Subcutaneous abdominal adipose tissue (tissue), 5 donors: ENCODE data around the gene CIDEA.
A peak's percentile ranks its signal among the peaks of the same experiment; 100 is the strongest.
"Not testable (repeated sequence)": the region's sequence is repeated elsewhere in the genome, so short reads cannot be mapped to it uniquely, and the experiment has no call there.

Source experiments
- H3K27ac ChIP-seq: one replicate; pipeline ENCODE4 v1.7.0; 2013; ENCODE audit warnings: low read depth, mild to moderate bottlenecking, inconsistent platforms, low read length, moderate library complexity
- H3K27me3 ChIP-seq, 5 donors: one replicate each; pipeline ENCODE4 v1.7.0; 2013; ENCODE audit warnings: low read length in 5 of 5, inconsistent platforms in 1 of 5; ENCODE audit not compliant: control insufficient read depth in 5 of 5, insufficient read depth in 4 of 5
- H3K36me3 ChIP-seq, 5 donors: one replicate each; pipeline ENCODE4 v1.7.0; 2013; ENCODE audit warnings: low read length in 5 of 5; ENCODE audit not compliant: control insufficient read depth in 5 of 5, insufficient read depth in 5 of 5
- H3K4me1 ChIP-seq, 5 donors: one replicate each; pipeline ENCODE4 v1.7.0; 2013; ENCODE audit warnings: low read length in 5 of 5, mild to moderate bottlenecking in 3 of 5, moderate library complexity in 1 of 5; ENCODE audit not compliant: control insufficient read depth in 5 of 5, insufficient read depth in 5 of 5
- H3K4me3 ChIP-seq, 5 donors: one replicate each; pipeline ENCODE4 v1.7.0; 2013; ENCODE audit warnings: low read length in 5 of 5, low read depth in 1 of 5
- H3K9ac ChIP-seq, 5 donors: one replicate each; pipeline ENCODE4 v1.7.0; 2013; ENCODE audit warnings: low read length in 5 of 5, mild to moderate bottlenecking in 4 of 5, moderate library complexity in 3 of 5
- H3K9me3 ChIP-seq, 5 donors: one replicate each; pipeline ENCODE4 v1.7.0; 2013; ENCODE audit warnings: low read length in 5 of 5; ENCODE audit not compliant: control insufficient read depth in 5 of 5
- donor health status: healthy.
- donor health status: healthy.
- donor health status: healthy.
- donor health status: healthy.
- donor health status: healthy.

The CIDEA gene

GRCh38 chr18:12254136-12254819 lies at the start of gene CIDEA:
TSS of gene CIDEA (plus strand) at chr18:12254361. CDS start at chr18:12254384, 23 bp downstream.
- H3K9ac ChIP-seq = peak within 1 kb of the TSS in 4 of 5 donors; percentile 43 to 75 (median 46)
- H3K27ac ChIP-seq = peak within 1 kb of the TSS; percentile 88
- H3K4me3 ChIP-seq = peak within 1 kb of the TSS; percentile 54 to 92 (median 71)
- H3K4me1 ChIP-seq = peaks cover 9 to 73% (median 58%) of the 10 kb centered on the region in 5 donors
- peaks cover 0 to 23% (median 12%) of the 10 kb centered on the region in 5 donors for H3K27me3 ChIP-seq
- no peaks in the 10 kb centered on the region for H3K36me3 ChIP-seq
- H3K9me3 ChIP-seq = no peaks in the 10 kb centered on the region

GRCh38 chr18:12208296-12209153 lies 45.6 kb upstream of the CIDEA start:
- H3K9ac ChIP-seq, H3K36me3 ChIP-seq, H3K4me1 ChIP-seq, H3K27me3 ChIP-seq, H3K4me3 ChIP-seq, H3K27ac ChIP-seq, H3K9me3 ChIP-seq: not testable (repeated sequence)

- H3K9ac ChIP-seq, H3K9me3 ChIP-seq, H3K4me1 ChIP-seq, H3K4me3 ChIP-seq, H3K27ac ChIP-seq, H3K27me3 ChIP-seq, H3K36me3 ChIP-seq: not testable (repeated sequence)
Observed at GRCh38 chr18:12212308-12212707, 41.9 kb upstream of the CIDEA start.

- not testable (repeated sequence) for H3K4me3 ChIP-seq, H3K9ac ChIP-seq, H3K27ac ChIP-seq, H3K36me3 ChIP-seq, H3K4me1 ChIP-seq, H3K27me3 ChIP-seq, H3K9me3 ChIP-seq
Observed at GRCh38 chr18:12214296-12215005, 39.7 kb upstream of the CIDEA start.

GRCh38 chr18:12216471-12216870 lies 37.7 kb upstream of the CIDEA start:
- not testable (repeated sequence) for H3K27me3 ChIP-seq, H3K4me3 ChIP-seq, H3K4me1 ChIP-seq, H3K9me3 ChIP-seq, H3K27ac ChIP-seq, H3K9ac ChIP-seq, H3K36me3 ChIP-seq

GRCh38 chr18:12218603-12219002 lies 35.6 kb upstream of the CIDEA start:
- not testable (repeated sequence) for H3K9me3 ChIP-seq, H3K27me3 ChIP-seq, H3K36me3 ChIP-seq, H3K4me1 ChIP-seq, H3K9ac ChIP-seq, H3K27ac ChIP-seq, H3K4me3 ChIP-seq

GRCh38 chr18:12222041-12222440 lies 32.1 kb upstream of the CIDEA start:
- not testable (repeated sequence) for H3K4me1 ChIP-seq, H3K27ac ChIP-seq, H3K4me3 ChIP-seq, H3K9ac ChIP-seq, H3K9me3 ChIP-seq, H3K27me3 ChIP-seq, H3K36me3 ChIP-seq

- not testable (repeated sequence) for H3K9ac ChIP-seq, H3K36me3 ChIP-seq, H3K27ac ChIP-seq, H3K27me3 ChIP-seq, H3K4me1 ChIP-seq, H3K9me3 ChIP-seq, H3K4me3 ChIP-seq
Observed at GRCh38 chr18:12223326-12223725, 30.8 kb upstream of the CIDEA start.

- H3K4me3 ChIP-seq, H3K4me1 ChIP-seq, H3K9ac ChIP-seq, H3K9me3 ChIP-seq, H3K27me3 ChIP-seq, H3K36me3 ChIP-seq, H3K27ac ChIP-seq: not testable (repeated sequence)
Observed at GRCh38 chr18:12226807-12227206, 27.4 kb upstream of the CIDEA start.
